H1 (cell line): Measurements from ENCODE around the gene ZNF775. TPM values are rescaled to one million over a fixed set of nuclear protein-coding genes. Genes with fewer than 3 reads are reported as not detected.

Source experiments
- CTCF ChIA-PET: fragments of 300-600 bp; sonication (Branson Sonifier 250); formaldehyde crosslinking; loops from one replicate; lab custom pipeline; 2021; ENCODE audit not compliant: partially characterized antibody; lab: Charles Lee
- POLR2A ChIA-PET: fragments of 300-600 bp; sonication (Branson Sonifier 250); formaldehyde crosslinking; loops from one replicate; lab custom pipeline; 2021; ENCODE audit warnings: inconsistent platforms; ENCODE audit not compliant: partially characterized antibody; lab: Charles Lee
- DNase-seq, 2 experiments: peaks; one replicate each; pipeline versions ENCODE4 v3.0.0 to v3.0.0-alpha.2; 2010 to 2022; ENCODE audit warnings: low spot score in 2 of 2, low read depth in 1 of 2, mixed read lengths in 1 of 2
- FAIRE-seq: peaks from 2 replicates; lab custom pipeline; 2011; peaks lifted over from hg19 to GRCh38; lab: Jason Lieb, UNC
- H2AFZ ChIP-seq: 2 replicates; pipeline ENCODE4 v1.8.1; 2012; ENCODE audit warnings: low read length, inconsistent platforms
- H2AK5ac ChIP-seq: 2 replicates; pipeline ENCODE4 v1.6.1; 2013; ENCODE audit warnings: low read depth, low read length
- H2BK120ac ChIP-seq: replicated peaks from 2 replicates; pipeline ENCODE3; 2013; ENCODE audit warnings: low read depth, low read length, inconsistent platforms
- H2BK12ac ChIP-seq: 2 replicates; pipeline ENCODE4 v1.6.1; 2013; ENCODE audit warnings: low read depth, low read length
- H2BK15ac ChIP-seq: 2 replicates; pipeline ENCODE4 v1.6.1; 2013; ENCODE audit warnings: low read length
- H2BK20ac ChIP-seq: 2 replicates; pipeline ENCODE4 v1.6.1; 2013; ENCODE audit warnings: low read length
- H2BK5ac ChIP-seq: 2 replicates; pipeline ENCODE4 v1.6.1; 2013; ENCODE audit warnings: low read depth, low read length
- H3K14ac ChIP-seq: 2 replicates; pipeline ENCODE4 v1.6.1; 2013; ENCODE audit warnings: inconsistent platforms; ENCODE audit not compliant: insufficient read length
- H3K18ac ChIP-seq: 2 replicates; pipeline ENCODE4 v1.6.1; 2013; ENCODE audit warnings: low read length; ENCODE audit errors: extremely low read depth
- H3K23ac ChIP-seq: 2 replicates; pipeline ENCODE4 v1.6.1; 2013; ENCODE audit warnings: inconsistent platforms; ENCODE audit not compliant: insufficient read length
- H3K23me2 ChIP-seq: 2 replicates; pipeline ENCODE4 v1.6.1; 2013; ENCODE audit warnings: low read depth, low read length
- H3K27ac ChIP-seq: 2 replicates; pipeline ENCODE4 v1.6.1; 2011; ENCODE audit warnings: low read depth, low read length, inconsistent platforms
- H3K27me3 ChIP-seq, 4 experiments: replicated peaks in 1 of 4; 1 replicate in 1 of 4; 2 replicates in 3 of 4; pipeline versions ENCODE4 v1.6.1 to v1.8.1; 2011 to 2013; ENCODE audit warnings: low read length in 3 of 4, mild to moderate bottlenecking in 3 of 4, inconsistent platforms in 2 of 4, mixed read lengths in 2 of 4, moderate library complexity in 1 of 4; ENCODE audit not compliant: control insufficient read depth in 3 of 4, insufficient read depth in 3 of 4; ENCODE audit errors: extremely low read depth in 1 of 4
- H3K36me3 ChIP-seq, 4 experiments: 2 replicates each; pipeline versions ENCODE4 v1.6.1 to v1.8.1; 2011 to 2013; ENCODE audit warnings: mild to moderate bottlenecking in 4 of 4, low read length in 3 of 4, moderate library complexity in 2 of 4, control low read depth in 1 of 4, inconsistent platforms in 1 of 4; ENCODE audit not compliant: insufficient read depth in 4 of 4, control insufficient read depth in 2 of 4
- H3K4ac ChIP-seq: replicated peaks from 2 replicates; pipeline ENCODE3; 2013; ENCODE audit warnings: low read length, low read depth, mixed read lengths, inconsistent platforms; ENCODE audit not compliant: insufficient read length
- H3K4me1 ChIP-seq, 4 experiments: replicated peaks in 1 of 4; 1 replicate in 1 of 4; 2 replicates in 3 of 4; pipeline versions ENCODE4 v1.6.1 to v1.8.1; 2011 to 2013; ENCODE audit warnings: low read length in 3 of 4, inconsistent platforms in 2 of 4, mixed read lengths in 1 of 4; ENCODE audit not compliant: insufficient read depth in 4 of 4, control insufficient read depth in 3 of 4
- H3K4me2 ChIP-seq, 2 experiments: 2 replicates each; pipeline versions ENCODE4 v1.6.1 to v1.8.1; 2011 to 2013; ENCODE audit warnings: low read depth in 2 of 2, low read length in 2 of 2, control low read depth in 1 of 2, inconsistent platforms in 1 of 2, mild to moderate bottlenecking in 1 of 2; ENCODE audit not compliant: insufficient read depth in 1 of 2
- H3K4me3 ChIP-seq, 4 experiments: fragments of 200-600, 300-600 bp in 1 of 4; sonication (generic), shearing (Covaris generic), sonication (Bioruptor Twin) in 1 of 4; 2 replicates each; pipeline versions ENCODE4 v1.5.1 to v1.8.1; 2011 to 2016; ENCODE audit warnings: low read length in 4 of 4, low read depth in 3 of 4, control low read depth in 2 of 4, inconsistent platforms in 2 of 4, mild to moderate bottlenecking in 2 of 4, mixed read lengths in 1 of 4, moderate library complexity in 1 of 4; ENCODE audit not compliant: insufficient read depth in 2 of 4; ENCODE audit errors: extremely low read depth in 1 of 4
- H3K56ac ChIP-seq: replicated peaks from 2 replicates; pipeline ENCODE3; 2013; ENCODE audit warnings: low read depth, mild to moderate bottlenecking, mixed read lengths, low read length, inconsistent platforms; ENCODE audit not compliant: insufficient read length
- H3K79me1 ChIP-seq: 2 replicates; pipeline ENCODE4 v1.6.1; 2013; ENCODE audit warnings: low read depth, low read length, control low read depth
- H3K79me2 ChIP-seq, 2 experiments: 2 replicates each; pipeline versions ENCODE4 v1.6.1 to v1.8.1; 2012 to 2013; ENCODE audit warnings: low read length in 2 of 2, mild to moderate bottlenecking in 2 of 2, inconsistent platforms in 1 of 2; ENCODE audit not compliant: insufficient read depth in 2 of 2, control insufficient read depth in 1 of 2
- H3K9ac ChIP-seq, 4 experiments: replicated peaks in 1 of 4; 1 replicate in 1 of 4; 2 replicates in 3 of 4; pipeline versions ENCODE4 v1.6.1 to v1.8.1; 2011 to 2013; ENCODE audit warnings: low read depth in 3 of 4, low read length in 3 of 4, control low read depth in 2 of 4, mild to moderate bottlenecking in 2 of 4, moderate library complexity in 2 of 4, inconsistent platforms in 1 of 4; ENCODE audit errors: extremely low read depth in 1 of 4
- H3K9me3 ChIP-seq, 2 experiments: 2 replicates each; pipeline versions ENCODE4 v1.6.1 to v1.8.1; 2012 to 2013; ENCODE audit warnings: mild to moderate bottlenecking in 2 of 2, moderate library complexity in 2 of 2, control low read depth in 1 of 2, inconsistent platforms in 1 of 2, low read depth in 1 of 2, low read length in 1 of 2, mixed read lengths in 1 of 2; ENCODE audit not compliant: insufficient read depth in 2 of 2
- H4K20me1 ChIP-seq, 2 experiments: replicated peaks in 1 of 2; 2 replicates each; pipeline versions ENCODE3 to v1.8.1; 2011 to 2013; ENCODE audit warnings: inconsistent platforms in 2 of 2, low read length in 2 of 2, mild to moderate bottlenecking in 1 of 2; ENCODE audit not compliant: insufficient read depth in 2 of 2, control insufficient read depth in 1 of 2
- H4K5ac ChIP-seq: 2 replicates; pipeline ENCODE4 v1.6.1; 2013; ENCODE audit warnings: low read length, low read depth, mixed read lengths, inconsistent platforms; ENCODE audit not compliant: insufficient read length
- H4K8ac ChIP-seq: 2 replicates; pipeline ENCODE4 v1.8.0; 2013; ENCODE audit warnings: mild to moderate bottlenecking, moderate library complexity, low read length, inconsistent platforms; ENCODE audit not compliant: insufficient read depth; ENCODE audit errors: extremely low read depth
- H4K91ac ChIP-seq: replicated peaks from 2 replicates; pipeline ENCODE3; 2013; ENCODE audit warnings: low read length, mixed read lengths, inconsistent platforms; ENCODE audit not compliant: insufficient read length
- POLR2AphosphoS5 ChIP-seq: IDR thresholded peaks from 2 replicates; pipeline ENCODE4 v1.6.1; 2011; ENCODE audit warnings: low read depth, low read length
- RAD21 ChIP-seq, 2 experiments: IDR thresholded peaks in 1 of 2; conservative IDR thresholded peaks in 1 of 2; 2 replicates each; pipeline ENCODE4 v1.6.1; 2011; ENCODE audit warnings: low read depth in 2 of 2, low read length in 2 of 2, improper control_type of control experiment in 1 of 2, inconsistent platforms in 1 of 2, mild to moderate bottlenecking in 1 of 2, moderate library complexity in 1 of 2
- SIN3A ChIP-seq, 2 experiments: IDR thresholded peaks in 1 of 2; conservative IDR thresholded peaks in 1 of 2; 2 replicates each; pipeline ENCODE4 v1.6.1; 2011 to 2012; ENCODE audit warnings: low read length in 2 of 2, improper control_type of control experiment in 1 of 2, low read depth in 1 of 2, mild to moderate bottlenecking in 1 of 2
- WGBS, 2 experiments: shearing (Covaris generic) in 1 of 2; methylation state at CpG; one replicate each; pipeline versions ENCODE4 v1.1.6 to v1.1.7; 2013 to 2015; ENCODE audit warnings: low lambda C conversion rate in 2 of 2, mixed read lengths in 2 of 2, inconsistent platforms in 1 of 2, low coverage in 1 of 2, missing lambda C conversion rate in 1 of 2; ENCODE audit not compliant: insufficient replicate concordance in 2 of 2, insufficient coverage in 1 of 2, insufficient read length in 1 of 2; ENCODE audit errors: extremely low coverage in 1 of 2, missing lambda C conversion rate in 1 of 2; 5-methylcytosine and 5-hydroxymethylcytosine counted together
- polyA plus RNA-seq, 7 experiments: library from polyadenylated mRNA; depleted of rRNA in 3 of 7; stranded (reverse) in 5 of 7; unstranded in 2 of 7; fragments of >200 nt in 5 of 7; fragments of 200-250 nt in 2 of 7; gene quantifications; 1 replicate in 5 of 7; 2 replicates in 1 of 7; 4 replicates in 1 of 7; pipeline versions ENCODE4 v1.2.1 to v1.2.3, GENCODE V29; 2011 to 2013; ENCODE audit warnings: missing spikeins in 2 of 7, mixed read lengths in 2 of 7
- total RNA-seq: library from RNA; stranded (reverse); fragmentation: NEBNext Ultra II Directional; extraction: Animal tissue kit (Norgen Biotek cat#: 25700); gene quantifications from 2 replicates; pipeline ENCODE4 v1.2.1, GENCODE V29; 2021

ZNF775 gene
- total and polyA plus RNA-seq, 2 of the 8 experiments (the other 6 are each of a cell fraction or from before 2014, with no cell fraction given) = 13.6 to 21.5 TPM

DNA sequence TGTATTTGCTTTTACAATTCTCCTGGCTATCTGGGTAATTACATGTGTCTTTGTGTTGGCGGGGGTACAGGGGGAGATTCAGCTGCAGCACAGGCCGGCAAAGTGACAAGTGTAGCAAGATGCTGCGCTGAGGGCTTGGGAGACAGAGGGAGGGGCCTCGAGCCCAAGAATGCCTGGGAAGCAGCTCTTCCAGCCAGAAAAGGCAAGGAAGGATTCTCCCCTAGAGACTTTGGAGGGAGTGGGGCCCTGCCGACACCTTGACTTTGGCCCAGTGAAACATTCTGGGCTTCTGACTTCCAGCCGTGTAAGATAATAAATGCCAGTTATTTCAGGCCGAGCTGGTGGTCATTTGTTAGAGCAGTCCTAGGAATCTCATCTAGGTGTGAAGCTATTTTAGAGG is 17.7 kb upstream of the ZNF775 start:
- H3K79me1 ChIP-seq = no peaks in the 10 kb centered on the region; the same call in 1 of the 2 replicates
- no peaks in the 10 kb centered on the region for H3K79me2 ChIP-seq
- H3K36me3 ChIP-seq = no peaks in the 10 kb centered on the region
- no peak overlapping the region for H4K91ac ChIP-seq
- H3K4me2 ChIP-seq = peak overlapping the region in 1 of 2 experiments; percentile 5; a peak in 1 of 4 replicates
- DNase-seq (no peak), FAIRE-seq (no peak)
- H2AFZ ChIP-seq = no peak overlapping the region
- no peak overlapping the region for H2BK20ac ChIP-seq
- H3K23me2 ChIP-seq = peaks cover 13% of the 10 kb centered on the region; the same call in 1 of the 2 replicates
- no peak overlapping the region for H3K4ac ChIP-seq
- no peak overlapping the region for H3K14ac ChIP-seq
- H4K5ac ChIP-seq = no peak overlapping the region
- H3K18ac ChIP-seq = peak overlapping the region; percentile 29; the same call in 1 of the 2 replicates
- H3K9me3 ChIP-seq = no peaks in the 10 kb centered on the region
- H2BK12ac ChIP-seq = 0 out of 2 replicates have a peak overlapping the region, but pooled peaks have one; percentile 10
- H3K27ac ChIP-seq = no peak overlapping the region
- no peak overlapping the region for H3K9ac ChIP-seq
- H2BK120ac ChIP-seq = no peak overlapping the region
- 57% methylated on average over 7 of the region's 7 CpGs; no CpG with 5 or more reads in 1 of the 2 experiments for WGBS, 2 experiments
- no peak overlapping the region for H3K56ac ChIP-seq
- no peak overlapping the region for H3K23ac ChIP-seq
- peaks cover 0 to 5% of the 10 kb centered on the region in 2 experiments for H4K20me1 ChIP-seq
- H3K27me3 ChIP-seq = no peaks in the 10 kb centered on the region; a peak in 1 of 7 replicates
- H2AK5ac ChIP-seq = no peak overlapping the region
- ChIA-PET POLR2A (interaction anchor here (0.6 to 3.8 kb wide), 9 partner anchors 11 to 1217 kb away, joined by 3 to 43 read pairs (median 5); no protein-coding TSS in a partner anchor), CTCF (interaction anchor here (0.8 to 2.4 kb wide), 7 partner anchors 9 to 75 kb away, joined by 3 to 12 read pairs (median 5); a partner anchor contains a TSS)
- TF ChIP-seq SIN3A (conservative IDR thresholded peaks at IDR 0.05 in 1 of 2, IDR thresholded peaks at IDR 0.05 in 1 of 2; ENCODE audit: low read depth in 1 of 2, low read length in 2 of 2) (no peak), RAD21 (IDR thresholded peaks at IDR 0.05 in 1 of 2, conservative IDR thresholded peaks at IDR 0.05 in 1 of 2; ENCODE audit: low read depth in 2 of 2, low read length in 2 of 2) (0 out of 4 replicates have a peak, but pooled peaks of 1 of the 2 experiments have one; percentile 1), POLR2AphosphoS5 (no peak)
- H4K8ac ChIP-seq = no peak overlapping the region; the same call in 1 of the 2 replicates
- H2BK15ac ChIP-seq = no peak overlapping the region; the same call in 1 of the 2 replicates
- H3K4me1 ChIP-seq = peaks cover 14 to 23% (median 18%) of the 10 kb centered on the region in 4 experiments
- no peak overlapping the region for H3K4me3 ChIP-seq
- H2BK5ac ChIP-seq = peak overlapping the region; percentile 29; the same call in 1 of the 2 replicates
